Prostate gland (tissue), 2 donors: ENCODE data around the gene GRXCR1.
A peak's percentile ranks its signal among the peaks of the same experiment; 100 is the strongest.

ENCODE experiments used
- CTCF ChIP-seq, 4 experiments: fragments of 200-600 bp in 2 of 4; fragments of 450-650 bp in 2 of 4; sonication (generic) in 2 of 4; IDR thresholded peaks; 1 replicate in 3 of 4; 2 replicates in 1 of 4; pipeline ENCODE4 v1.5.1; 2016 to 2019; ENCODE audit warnings: antibody characterized with exemption in 4 of 4, mild to moderate bottlenecking in 2 of 4, moderate library complexity in 2 of 4
- POLR2A ChIP-seq: fragments of 450-650 bp; IDR thresholded peaks from one replicate; pipeline ENCODE4 v1.6.1; 2016; ENCODE audit warnings: antibody characterized with exemption, mild to moderate bottlenecking

DNA sequence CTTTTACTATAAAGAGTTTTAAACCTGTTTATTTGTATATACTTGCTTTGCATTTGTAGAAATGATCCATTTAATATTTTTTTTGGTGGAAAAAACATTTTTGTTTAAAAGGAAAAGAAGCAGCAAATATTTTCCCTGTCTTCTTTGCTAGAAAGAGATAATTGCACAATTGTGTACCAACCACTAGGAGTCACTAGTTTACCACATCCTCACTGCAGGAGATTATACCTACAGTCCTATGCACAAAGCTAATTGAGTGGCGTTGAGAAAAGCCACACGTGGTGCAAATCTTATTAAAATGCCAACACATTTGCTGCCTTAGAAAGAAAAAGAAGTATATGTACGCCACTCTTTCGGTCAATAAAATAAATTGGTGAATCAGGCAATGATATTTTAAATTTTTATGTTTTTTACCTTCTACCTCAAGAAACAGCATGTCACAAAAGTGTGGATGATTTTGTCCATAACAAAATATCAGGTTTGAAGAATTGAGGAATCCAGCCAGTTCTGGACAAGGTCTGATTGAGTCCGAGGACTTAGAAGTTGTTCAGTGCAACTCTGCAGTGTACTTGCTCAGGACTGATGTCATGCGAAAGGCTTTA is 102.9 kb downstream of the GRXCR1 start:
- peak in 3 of 4 experiments; percentile 34 to 46 (median 35) for TF ChIP-seq CTCF (IDR thresholded peaks at IDR 0.05)
- no peak for TF ChIP-seq POLR2A
